ENCODE measurements around the gene TMEM198.

Gene TMEM198

GRCh38 chr2:219563271-219563928 lies 19.6 kb downstream of the TMEM198 start:
- no peak for DNase-seq

GRCh38 chr2:219565130-219566080 lies 21.6 kb downstream of the TMEM198 start:
- DNase-seq, result no peak

GRCh38 chr2:219566640-219567039 lies 22.8 kb downstream of the TMEM198 start:
- DNase-seq, result no peak

GRCh38 chr2:219567131-219567530 lies 23.3 kb downstream of the TMEM198 start:
- no peak for DNase-seq

GRCh38 chr2:219567791-219568361 lies 24.0 kb downstream of the TMEM198 start:
- DNase-seq, result no peak

GRCh38 chr2:219569041-219569440 lies 25.2 kb downstream of the TMEM198 start:
- DNase-seq, result no peak

- no peak for DNase-seq
These were observed 25.8 kb downstream of the TMEM198 start for GRCh38 chr2:219569635-219570034.

GRCh38 chr2:219570194-219570923 lies 26.5 kb downstream of the TMEM198 start:
- DNase-seq, result peak; percentile 5

- no peak for DNase-seq
These were observed 27.1 kb downstream of the TMEM198 start for GRCh38 chr2:219570924-219571310.

GRCh38 chr2:219571311-219572236 lies 27.7 kb downstream of the TMEM198 start, which contains the start of gene OBSL1:
Gene OBSL1, minus strand, starts transcription at chr2:219571539. Its CDS starts 307 bp downstream, at chr2:219571232.
- peak; percentile 48 for DNase-seq

- DNase-seq, result no peak
These were observed 28.6 kb downstream of the TMEM198 start, which contains the start of gene INHA for GRCh38 chr2:219572237-219573001. Gene INHA, plus strand, starts transcription at chr2:219572310. Its CDS starts 65 bp downstream, at chr2:219572375.

- no peak for DNase-seq
These were observed 29.3 kb downstream of the TMEM198 start for GRCh38 chr2:219573166-219573565.

GRCh38 chr2:219574484-219575311 lies 30.9 kb downstream of the TMEM198 start:
- DNase-seq, result no peak

GRCh38 chr2:219575566-219576504 lies 32.0 kb downstream of the TMEM198 start:
- DNase-seq, result no peak

GRCh38 chr2:219576505-219577388 lies 32.9 kb downstream of the TMEM198 start:
- DNase-seq, result no peak

GRCh38 chr2:219578811-219579613 lies 35.2 kb downstream of the TMEM198 start:
- no peak for DNase-seq

GRCh38 chr2:219581346-219581745 lies 37.5 kb downstream of the TMEM198 start:
- no peak for DNase-seq
